ENCODE data around the gene ERG. TPM values are rescaled to one million over a fixed set of nuclear protein-coding genes. Genes with fewer than 3 reads are reported as not detected.

The ERG gene
- polyA plus RNA-seq, 3 donors = 19.8 to 20.7 (median 19.8) TPM

DNA sequence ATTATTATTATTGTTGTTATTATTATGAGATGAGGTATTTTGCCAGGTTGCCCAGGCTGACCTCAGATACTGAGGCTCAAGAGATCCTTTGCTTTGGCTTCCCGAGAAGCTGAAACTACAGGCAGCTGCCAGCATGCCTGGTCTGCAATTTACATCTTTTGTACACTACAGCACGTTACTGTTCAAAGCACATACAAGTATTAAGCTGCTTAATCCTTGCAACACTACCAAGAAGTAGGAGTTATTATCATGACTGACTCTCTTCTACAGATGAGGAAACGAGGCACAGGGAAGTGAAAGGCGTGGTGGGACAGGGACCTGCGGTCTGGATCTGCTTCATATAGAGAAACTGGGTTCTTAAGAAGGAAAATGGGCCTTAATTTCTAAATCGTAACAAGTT is 11.6 kb downstream of the ERG start:
- DNase-seq (ENCODE audit: extremely low read depth in 1 of 11, low read depth in 9 of 11, low spot score in 4 of 11) = no peak

DNA sequence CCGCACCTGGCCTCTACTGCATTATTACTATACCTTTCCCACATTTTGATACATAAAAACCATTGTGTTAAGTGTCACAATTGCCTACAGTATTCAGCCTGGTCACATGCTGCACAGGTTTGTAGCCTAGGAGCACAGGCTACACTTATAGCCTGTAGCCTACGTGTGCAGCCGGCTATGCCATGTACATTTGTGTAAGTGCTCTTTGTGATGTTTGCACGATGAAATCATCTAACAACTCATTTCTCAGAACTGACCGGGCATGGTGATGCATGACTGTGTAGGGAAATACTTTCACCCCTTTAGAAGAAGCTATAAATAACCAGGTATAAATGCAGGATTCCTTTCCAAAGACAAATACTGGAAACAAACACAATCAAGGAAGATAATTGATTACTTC is 12.1 kb downstream of the ERG start:
- DNase-seq (ENCODE audit: extremely low read depth in 1 of 11, low read depth in 9 of 11, low spot score in 4 of 11) = no peak

DNA sequence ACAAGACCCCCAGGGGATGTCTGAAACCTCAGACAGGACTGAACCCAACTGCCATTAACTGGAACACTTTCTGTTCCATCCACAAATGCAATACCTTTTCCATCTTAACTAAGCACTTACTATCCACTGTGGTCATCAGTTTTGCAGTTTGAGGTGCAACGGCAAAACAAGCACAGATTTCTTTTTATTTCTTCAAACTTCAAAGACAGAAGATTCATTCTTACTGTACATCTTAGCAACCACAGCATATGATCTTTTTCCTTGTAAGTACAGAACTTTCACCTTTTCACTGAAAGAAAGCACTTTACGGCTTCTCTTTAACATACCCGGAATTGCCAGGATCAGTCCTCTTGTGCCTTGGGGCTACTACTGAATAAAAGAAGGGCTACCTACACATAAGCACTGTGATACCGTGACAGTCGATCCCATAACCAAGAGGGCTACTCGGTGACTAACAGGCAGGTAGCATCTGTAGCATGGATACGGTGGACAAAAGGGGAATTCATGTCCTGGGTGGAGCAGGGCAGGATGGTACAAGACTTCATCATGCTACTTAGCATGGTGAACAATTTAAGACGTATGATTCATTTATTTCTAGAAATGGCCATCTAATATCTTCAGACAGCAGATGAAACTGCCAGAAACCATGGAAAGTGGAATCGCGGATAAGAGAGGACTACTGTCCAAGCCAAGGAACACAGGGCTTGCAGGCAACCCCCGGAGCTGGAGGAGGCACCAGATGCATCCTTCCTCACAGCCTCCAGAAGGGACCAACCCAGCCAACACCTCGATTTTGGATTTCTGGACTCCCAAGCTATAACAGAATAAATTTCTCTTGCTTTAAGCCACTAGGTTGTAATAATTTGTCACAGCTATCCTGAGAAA is 18.4 kb downstream of the ERG start:
- DNase-seq (ENCODE audit: extremely low read depth in 1 of 11, low read depth in 9 of 11, low spot score in 4 of 11) = no peak

DNA sequence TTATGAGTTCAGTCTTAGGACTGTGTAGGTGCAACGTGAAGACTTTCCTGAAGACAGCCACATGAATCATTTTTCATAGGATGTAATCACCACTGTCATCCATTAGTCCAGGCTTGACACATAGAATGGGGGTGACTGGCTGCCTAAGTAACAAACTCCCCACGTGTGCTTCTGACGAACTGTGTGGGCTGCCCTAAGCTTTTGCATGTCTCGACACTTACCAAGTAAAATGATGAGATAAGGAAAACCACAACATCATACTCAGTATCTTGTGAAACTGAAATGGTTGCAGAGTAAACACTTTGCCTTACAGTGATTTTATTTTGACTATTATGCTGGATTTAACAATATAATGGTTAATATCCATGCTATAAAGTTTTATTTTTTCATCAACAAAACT is 19.5 kb downstream of the ERG start:
- no peak for DNase-seq (ENCODE audit: extremely low read depth in 1 of 11, low read depth in 9 of 11, low spot score in 4 of 11)

DNA sequence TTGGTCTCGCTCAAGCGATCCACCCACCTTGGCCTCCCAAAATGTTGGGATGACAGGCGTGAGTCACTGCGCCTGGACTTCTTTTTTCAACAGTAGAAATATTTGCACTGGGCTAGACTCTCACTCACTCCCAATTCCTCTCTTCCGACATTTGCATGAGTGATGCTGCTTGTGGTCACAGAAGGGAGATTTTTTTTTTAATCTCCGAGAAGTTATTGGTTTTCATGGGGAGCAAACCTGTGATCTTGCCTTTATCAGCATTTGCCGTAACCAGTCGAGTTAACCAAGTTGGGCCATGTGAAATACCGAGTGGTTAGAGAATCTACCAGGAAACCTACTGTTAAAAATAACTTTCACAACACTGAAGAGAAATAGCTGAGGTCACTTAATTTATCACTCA is 21.1 kb downstream of the ERG start:
- no peak for DNase-seq (ENCODE audit: extremely low read depth in 1 of 11, low read depth in 9 of 11, low spot score in 4 of 11)

DNA sequence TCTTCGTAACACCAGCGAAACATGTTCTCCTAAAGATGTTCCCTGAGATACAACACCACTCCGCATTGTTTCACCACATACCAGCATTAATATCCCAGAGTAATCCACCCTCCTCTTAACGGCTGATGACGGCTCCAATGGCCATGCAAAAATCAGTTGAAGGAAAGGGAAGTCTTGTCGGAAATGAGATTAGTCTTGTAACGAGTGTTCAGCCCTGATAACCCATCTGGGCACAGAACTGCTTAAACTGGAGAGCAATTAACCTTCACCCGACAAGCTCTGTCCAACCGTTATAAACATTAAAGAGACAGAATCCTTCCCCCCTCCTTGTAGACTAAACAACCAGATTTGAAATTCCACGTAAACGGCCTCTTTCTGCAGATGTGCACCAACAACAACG is 21.9 kb downstream of the ERG start:
- no peak for DNase-seq (ENCODE audit: extremely low read depth in 1 of 11, low read depth in 9 of 11, low spot score in 4 of 11)

DNA sequence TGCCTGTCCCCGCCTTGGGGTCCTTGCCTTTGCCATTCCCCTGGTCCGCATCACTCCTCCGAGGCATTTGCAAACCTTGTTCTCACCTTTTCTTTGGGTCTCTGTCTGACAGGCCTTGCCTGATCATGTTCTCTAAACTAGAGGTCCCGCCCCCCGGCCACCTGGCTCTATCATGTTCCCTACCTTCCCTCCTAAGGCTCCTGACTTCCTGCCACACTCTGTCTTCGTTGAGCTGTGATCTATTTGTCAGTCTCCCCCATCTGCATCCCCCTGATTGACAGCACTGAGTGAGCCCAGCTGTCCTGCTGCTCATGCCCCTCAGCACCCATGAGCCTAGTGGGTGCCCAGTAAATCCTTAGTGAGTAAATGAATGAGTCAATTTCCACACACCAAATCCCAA is 22.8 kb downstream of the ERG start:
- DNase-seq (ENCODE audit: extremely low read depth in 1 of 11, low read depth in 9 of 11, low spot score in 4 of 11) = no peak

DNA sequence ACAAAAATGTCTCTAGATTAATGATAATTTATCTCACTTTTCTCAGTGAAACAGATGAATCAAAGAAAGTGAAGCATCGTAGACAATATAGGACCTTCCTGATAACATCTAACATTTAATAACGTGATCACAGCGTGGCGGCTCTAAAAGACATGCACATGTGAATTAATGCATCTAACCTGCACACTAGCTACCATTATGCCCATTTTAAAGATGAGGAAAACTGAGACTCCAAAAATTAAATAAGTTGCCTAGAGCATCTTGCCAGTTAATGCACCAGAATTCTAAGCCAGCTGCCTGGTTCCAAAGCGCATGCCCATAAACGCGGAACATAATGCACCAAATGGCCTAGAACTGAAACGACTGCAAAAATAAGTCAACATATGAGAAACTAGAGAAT is 23.5 kb downstream of the ERG start:
- DNase-seq (ENCODE audit: extremely low read depth in 1 of 11, low read depth in 9 of 11, low spot score in 4 of 11) = no peak

DNA sequence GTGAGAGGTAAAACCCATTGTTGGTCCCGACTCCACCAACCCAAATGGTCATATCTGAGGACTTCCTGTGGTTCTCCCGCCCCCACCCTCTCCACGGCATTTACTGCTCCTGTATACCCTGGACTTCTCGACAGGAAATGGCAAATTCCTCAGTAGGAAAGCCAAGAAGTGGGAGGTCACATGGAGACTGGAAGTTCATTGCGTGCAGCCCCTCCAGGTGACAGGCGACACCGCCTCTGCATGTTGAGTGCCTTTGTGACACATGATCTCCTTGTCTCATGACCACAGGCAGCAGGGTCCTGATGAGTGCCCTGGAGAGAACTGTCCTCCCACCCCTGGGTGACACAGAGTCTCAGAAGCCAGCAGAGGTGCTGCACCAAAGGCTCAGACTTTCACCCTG is 24.2 kb downstream of the ERG start:
- no peak for DNase-seq (ENCODE audit: extremely low read depth in 1 of 11, low read depth in 9 of 11, low spot score in 4 of 11)

DNA sequence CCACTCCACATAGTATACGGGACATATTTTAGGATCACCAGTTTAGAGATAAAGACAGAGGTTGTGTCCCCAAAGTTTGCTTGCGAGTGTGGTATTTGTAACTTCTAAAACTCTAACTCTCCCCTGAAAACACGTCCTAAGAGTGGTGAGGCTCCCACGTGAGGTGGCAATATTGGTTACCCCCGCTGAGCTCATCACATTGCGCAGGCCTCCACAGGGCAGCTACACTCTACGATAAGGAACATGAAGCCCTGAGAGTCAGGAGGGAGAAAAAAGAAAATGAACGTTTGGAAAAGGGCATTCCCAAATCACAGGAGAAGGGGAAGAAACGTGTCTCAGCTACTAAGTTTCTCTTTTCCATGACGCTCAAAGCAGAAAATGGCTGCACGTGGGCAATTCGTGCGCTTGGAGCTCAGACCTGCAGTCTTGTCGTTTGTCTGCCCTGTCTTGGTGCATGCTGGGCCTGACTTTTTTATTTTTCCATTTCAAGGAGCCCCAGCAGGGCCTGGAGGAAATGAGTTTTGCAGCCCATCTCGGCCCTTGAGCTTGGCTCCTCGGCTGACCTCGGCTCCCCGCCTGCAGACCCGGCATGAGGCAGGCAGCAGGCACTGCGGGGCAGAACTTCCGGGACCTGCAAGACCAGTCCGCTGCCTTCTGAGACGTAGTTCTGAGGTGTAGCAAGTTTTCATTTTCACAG is 25.7 kb downstream of the ERG start:
- no peak for DNase-seq (ENCODE audit: extremely low read depth in 1 of 11, low read depth in 9 of 11, low spot score in 4 of 11)

DNA sequence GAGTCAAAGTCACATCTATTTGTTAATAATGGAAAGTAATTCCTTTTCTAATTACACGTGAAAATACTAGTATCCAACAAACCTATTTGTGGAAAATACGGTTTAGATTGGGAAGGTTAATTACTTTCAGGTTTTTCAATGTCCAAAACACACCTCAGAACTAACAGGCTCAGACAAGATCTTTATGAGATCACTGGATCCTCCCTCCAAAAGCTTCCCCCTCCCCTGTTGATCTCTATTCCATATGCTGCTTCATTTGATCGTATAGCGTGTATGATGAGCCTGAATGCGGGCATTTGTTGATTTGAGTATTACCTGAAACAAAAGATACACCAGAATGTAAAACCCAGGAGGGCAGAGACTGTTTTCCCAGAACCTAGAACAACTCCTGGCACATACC is 26.5 kb downstream of the ERG start:
- no peak for DNase-seq (ENCODE audit: extremely low read depth in 1 of 11, low read depth in 9 of 11, low spot score in 4 of 11)

DNA sequence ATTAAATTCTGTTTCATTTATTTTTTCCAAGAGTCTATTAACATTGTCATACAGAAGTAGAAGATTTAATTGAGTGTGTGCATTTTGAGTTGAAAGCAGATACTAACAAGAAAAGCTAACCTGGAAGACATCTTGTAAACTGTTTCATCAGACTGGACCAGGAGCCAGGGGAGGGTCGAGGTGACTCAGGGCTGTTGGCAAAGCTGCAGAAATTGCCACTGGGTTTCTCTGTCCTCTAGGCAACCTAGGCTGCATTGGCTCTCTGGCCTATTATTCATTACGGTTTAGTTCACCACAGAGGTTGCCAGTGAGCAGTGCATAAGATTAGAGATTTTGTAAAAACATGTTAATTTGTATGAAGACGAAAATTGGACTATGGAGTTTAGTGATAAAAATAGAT is 27.5 kb downstream of the ERG start:
- DNase-seq (ENCODE audit: extremely low read depth in 1 of 11, low read depth in 9 of 11, low spot score in 4 of 11) = no peak

DNA sequence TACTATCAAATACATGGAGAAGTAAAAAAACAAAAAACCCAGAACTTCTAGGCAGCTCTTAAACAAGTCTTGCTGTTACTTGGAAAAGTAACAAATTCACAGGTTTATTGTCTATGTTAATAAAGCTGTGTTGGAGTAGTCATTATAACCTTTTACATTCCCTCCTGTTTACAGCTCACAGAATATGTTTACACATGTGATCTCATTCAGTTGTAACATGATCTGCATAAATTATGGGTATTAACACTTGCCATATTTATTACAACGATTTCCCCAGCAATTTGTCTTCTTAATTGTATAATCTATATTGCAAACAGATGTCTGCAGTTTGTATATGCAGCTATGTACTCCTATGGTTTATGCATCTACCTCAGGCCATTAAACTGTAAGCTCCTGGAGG is 28.6 kb downstream of the ERG start:
- no peak for DNase-seq (ENCODE audit: extremely low read depth in 1 of 11, low read depth in 9 of 11, low spot score in 4 of 11)

DNA sequence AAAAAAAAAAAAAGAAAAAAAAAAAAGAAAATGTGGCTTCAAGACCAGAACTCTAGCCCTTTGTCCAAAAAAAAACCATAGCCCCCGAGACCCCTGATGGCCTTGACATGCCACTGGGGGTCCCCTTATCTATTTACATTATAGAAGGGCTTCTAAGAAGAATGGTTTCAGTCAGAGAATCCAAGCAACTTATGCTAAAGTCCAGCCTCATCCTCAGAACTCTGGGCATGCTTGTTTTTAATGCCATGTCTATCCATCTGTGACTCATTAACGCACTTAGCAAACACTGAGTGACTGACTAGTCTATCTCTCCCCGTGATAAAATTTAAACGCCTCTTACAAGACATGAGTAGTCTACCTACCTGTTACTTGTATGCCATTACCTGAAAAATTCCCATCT is 29.3 kb downstream of the ERG start:
- no peak for DNase-seq (ENCODE audit: extremely low read depth in 1 of 11, low read depth in 9 of 11, low spot score in 4 of 11)

DNA sequence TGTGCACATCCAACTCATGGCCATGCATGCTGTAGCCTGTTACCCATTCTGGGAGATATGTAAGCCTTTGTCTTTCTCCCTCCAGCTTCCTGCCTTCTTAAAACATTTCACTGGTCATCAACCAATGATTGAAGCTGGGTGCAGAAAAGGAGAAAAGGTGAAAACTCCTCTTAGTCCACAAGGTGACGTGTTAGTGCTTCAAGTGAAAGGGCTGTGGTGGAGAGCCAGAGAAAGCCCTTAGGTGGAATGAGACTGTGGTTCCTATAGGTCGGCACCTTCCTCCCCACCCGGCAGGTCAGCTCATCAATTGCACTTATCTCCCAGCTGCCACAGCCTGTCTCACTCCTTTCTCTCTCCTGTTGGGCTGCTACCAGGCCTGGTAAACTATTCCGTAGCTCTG is 30.4 kb downstream of the ERG start:
- DNase-seq (ENCODE audit: extremely low read depth in 1 of 11, low read depth in 9 of 11, low spot score in 4 of 11) = no peak

DNA sequence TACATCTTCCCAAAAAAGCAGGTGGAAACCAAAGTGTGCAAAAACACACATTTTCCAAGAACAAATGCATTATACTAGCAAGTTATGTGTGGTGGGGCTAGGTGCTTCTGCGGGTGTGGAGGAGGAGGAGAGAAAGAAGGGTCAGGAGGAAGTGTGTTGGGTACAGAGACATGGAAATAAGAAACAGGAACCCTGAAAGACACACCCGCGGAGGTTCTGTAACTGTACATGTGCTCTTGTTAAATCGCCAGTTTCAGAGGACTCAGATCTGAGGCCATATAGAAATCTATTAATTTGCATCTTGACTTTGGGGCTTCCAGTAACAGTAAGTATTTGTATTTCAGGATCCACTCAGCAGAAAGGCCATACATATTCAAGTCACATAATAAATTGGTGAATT is 30.9 kb downstream of the ERG start:
- no peak for DNase-seq (ENCODE audit: extremely low read depth in 1 of 11, low read depth in 9 of 11, low spot score in 4 of 11)

DNA sequence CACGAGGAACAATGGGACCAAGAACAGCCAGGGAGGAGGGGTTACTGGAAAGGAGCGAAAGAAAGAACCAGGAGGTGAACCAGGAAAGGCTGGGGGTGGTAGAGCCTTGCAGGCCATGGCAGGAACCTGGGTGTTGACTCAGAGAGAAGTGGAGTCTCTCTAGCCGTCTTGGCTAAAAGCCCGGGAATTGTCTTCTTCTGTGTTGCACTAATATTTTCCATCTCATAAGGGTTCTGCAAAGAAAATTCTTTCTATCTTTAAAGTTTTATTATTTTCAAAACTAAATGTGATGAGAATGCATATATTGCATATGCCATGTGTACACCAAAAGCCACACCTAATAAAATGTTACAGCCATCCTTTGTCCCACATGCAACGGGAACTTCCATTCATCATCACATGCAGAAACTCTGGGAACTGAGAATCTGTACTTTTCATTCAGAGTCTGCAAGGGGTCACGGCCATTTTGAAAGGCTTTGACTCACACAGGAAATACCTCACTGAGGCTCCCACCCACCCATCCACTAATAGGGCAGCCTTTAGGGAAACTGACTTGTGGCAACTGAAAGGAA is 38.0 kb downstream of the ERG start:
- DNase-seq (ENCODE audit: extremely low read depth in 1 of 11, low read depth in 9 of 11, low spot score in 4 of 11) = no peak

DNA sequence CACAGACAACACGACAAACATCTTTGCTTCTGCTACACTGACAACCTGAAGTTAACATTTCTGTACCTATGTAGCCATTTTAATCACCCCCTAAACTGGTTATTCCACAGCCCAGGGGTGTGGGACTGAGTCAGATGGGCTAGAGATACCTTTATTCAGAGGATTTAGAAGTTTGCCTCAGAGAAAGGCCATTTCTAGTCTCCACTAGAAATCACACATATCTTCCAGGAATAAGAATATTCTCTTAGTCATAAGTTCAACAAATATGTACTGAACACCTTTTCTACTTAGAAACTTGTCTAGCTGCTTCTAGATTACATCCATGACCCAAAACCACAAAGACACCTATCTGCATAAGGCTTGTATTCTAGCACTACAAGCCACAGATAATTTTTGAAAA is 38.8 kb downstream of the ERG start:
- DNase-seq (ENCODE audit: extremely low read depth in 1 of 11, low read depth in 9 of 11, low spot score in 4 of 11) = no peak

DNA sequence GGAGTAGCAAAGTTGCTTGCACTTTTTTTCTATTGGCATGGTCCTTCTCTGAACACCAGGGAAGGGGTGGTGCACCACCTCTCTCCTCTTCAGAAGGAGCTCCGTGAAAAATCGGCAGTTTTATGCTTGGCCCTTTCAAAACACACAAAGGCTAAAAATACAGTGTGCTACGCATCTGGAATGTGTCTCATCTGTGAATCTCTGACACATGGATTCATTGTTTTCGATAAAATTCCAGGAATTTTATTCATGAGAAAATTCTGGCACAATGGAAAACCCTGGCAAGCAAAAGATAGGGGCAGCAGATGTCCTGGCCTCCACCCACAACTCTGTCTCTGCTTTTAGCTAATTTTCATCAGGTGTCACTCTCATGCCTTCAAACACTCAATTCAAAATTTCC is 42.9 kb downstream of the ERG start:
- no peak for DNase-seq (ENCODE audit: extremely low read depth in 1 of 11, low read depth in 9 of 11, low spot score in 4 of 11)

DNA sequence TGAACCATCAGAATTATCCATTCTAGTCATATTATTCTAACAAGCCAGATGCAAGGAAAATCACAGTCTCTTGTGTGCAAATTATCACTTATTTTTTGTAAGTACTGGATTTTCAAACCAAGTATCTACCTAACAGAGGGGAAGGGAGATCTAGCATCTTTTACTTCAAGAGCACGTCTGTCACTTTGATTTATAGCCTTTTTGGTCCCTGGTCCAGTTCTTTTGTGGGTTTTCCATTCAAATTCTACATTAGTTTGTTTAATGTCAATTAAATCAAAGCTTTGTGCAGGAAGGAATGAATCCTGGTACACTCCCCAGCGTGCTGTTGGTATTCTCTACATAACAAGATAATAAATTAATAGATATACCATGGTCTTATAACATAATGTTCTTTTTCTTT is 43.6 kb downstream of the ERG start:
- DNase-seq (ENCODE audit: extremely low read depth in 1 of 11, low read depth in 9 of 11, low spot score in 4 of 11) = no peak

DNA sequence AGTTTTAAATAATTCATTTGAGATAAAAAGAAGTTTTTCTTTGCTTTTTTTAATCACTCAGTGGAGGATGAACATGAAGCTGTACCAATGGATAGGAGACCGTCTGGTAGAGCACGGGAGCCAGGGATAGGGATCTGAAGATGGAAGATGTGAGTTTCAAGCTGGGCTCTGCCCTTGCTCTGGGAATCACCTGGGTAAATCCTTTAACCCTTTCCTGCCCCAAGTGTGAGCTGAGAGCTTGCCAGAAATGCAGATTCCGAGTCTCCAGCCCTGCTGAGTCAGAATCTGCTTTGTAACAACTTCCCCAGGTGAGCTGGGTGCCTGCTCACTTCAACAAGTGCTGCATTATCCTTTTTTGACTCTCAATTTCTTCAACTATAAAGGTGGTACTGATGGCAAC is 44.1 kb downstream of the ERG start:
- DNase-seq (ENCODE audit: extremely low read depth in 1 of 11, low read depth in 9 of 11, low spot score in 4 of 11) = no peak
